NCI-H128 (cell line): ENCODE data around the gene SSBP3.

ENCODE experiments used
- DNase-seq: peaks from one replicate; lab custom pipeline; 2025; ENCODE audit not compliant: unreplicated experiment; lab: John Stamatoyannopoulos, UW

The SSBP3 gene

DNA sequence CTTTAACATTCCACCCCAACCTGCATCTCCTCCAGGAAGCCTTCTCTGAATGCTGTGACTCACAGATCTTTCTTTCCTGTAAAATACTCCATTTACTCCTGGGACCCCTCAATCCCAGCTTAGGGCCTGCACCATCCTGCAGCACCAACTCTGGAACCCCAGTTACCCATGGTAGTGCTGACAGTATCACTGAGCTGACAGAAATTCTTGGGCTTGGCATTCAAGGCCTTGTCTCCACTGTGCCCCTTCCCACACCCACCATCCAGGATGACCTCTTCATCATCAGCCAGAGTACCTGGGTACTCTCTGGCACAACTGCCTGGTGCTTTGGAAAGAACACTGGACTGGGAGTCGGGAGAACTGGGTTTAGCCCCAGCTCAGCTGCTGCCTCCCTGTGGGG, 214.7 kb downstream of the SSBP3 start:
- no peak for DNase-seq

- no peak for DNase-seq
Measured at GRCh38 chr1:54190526-54190925, 215.7 kb downstream of the SSBP3 start.

DNA sequence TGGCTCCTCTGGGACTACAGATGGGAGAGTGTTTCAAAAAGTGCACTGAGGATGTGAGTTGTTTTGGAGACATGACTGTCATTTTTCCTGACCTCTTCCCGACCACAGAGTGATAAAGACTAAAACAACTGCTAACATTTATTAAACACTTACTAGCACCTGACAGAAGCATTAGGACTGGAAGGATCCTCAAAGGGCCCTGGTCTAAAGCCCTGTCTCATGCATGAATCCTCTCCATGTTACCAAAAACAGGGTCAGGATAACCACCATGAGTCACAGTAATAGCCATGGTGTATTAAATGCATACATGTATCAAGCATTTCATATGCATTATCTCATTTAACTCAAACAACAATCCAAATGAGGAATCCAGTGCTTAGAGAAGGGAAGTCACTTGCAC, 217.9 kb downstream of the SSBP3 start:
- DNase-seq, result no peak

DNA sequence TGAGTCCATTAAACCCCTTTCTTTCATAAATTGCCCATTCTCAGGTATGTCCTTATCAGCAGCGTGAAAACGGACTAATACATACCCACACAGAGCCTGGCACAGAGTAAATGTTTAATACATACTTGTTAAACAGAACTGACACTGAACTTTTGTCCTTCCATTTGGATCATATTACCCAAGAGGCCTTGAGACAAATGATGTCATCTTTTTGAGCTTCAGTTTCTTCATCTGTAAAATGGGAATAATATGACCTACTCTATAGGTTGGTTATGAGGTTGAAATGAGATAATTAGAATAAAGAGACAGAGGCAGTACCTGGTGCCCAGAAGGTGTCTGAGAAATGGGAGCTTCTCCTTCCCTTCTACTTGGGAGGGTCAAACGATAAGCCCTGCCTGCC, 220.1 kb downstream of the SSBP3 start:
- no peak for DNase-seq

GRCh38 chr1:54180701-54181360, 225.4 kb downstream of the SSBP3 start:
- DNase-seq, result no peak

- no peak for DNase-seq
Measured at GRCh38 chr1:54178296-54179070, 227.7 kb downstream of the SSBP3 start.

DNA sequence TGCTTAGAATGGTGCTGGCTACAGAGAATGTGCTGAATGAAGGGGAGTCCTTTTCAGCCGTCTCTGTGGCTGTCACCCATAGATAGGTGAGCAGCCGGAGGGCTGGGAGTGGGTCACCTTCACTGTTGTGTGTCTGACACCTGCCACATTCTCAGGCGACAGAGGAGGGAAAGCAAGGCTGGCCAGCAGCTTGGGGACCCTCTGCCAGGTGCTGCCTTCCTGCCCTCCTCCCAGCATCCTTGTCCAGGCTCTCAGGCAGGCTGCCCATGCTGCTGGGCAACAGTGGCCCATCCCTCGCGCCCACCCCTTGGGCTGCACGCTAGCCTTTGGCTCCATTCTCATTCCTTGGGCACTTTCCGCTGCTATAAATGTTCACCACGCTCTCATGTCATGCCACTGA, 228.5 kb downstream of the SSBP3 start:
- no peak for DNase-seq

DNA sequence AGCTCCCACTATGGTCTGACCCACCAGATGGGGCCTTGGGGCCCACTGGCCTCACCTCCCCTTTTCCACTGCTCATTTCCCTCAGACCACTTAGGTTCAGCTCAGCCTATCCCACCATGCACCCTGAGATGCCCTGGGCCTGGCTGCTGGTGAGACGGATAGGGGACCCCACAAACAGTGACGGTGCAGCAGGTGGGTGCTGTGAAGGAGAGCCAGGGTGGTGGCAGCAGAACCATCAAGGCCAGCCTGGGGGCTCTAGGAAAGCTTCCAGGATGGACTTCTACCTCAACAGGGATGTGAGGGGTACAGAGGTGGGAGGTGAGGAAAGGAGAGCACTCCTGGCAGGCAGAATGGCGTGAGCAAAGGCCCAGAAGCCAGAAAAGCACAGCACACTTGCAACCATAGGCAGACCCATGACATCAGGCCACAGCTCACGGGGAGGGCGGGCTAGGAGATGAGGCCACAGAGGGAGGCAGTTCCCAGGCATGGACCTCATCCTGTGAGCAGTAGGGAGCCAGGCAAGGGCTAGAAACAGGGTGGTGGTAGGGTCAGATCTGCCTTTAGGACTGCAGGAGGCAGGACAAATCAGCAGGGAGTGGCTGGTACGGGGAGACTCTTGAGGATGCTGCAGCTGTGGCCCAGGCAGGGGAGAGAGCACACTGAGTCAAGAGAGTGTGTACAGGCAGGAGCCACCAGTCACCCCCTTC, 229.4 kb downstream of the SSBP3 start:
- no peak for DNase-seq
